GM10847 (cell line): ENCODE measurements around the gene PYGO2.

Experiments used
- POLR2A ChIP-seq: IDR thresholded peaks from 2 replicates; pipeline ENCODE4 v1.6.1; 2011; ENCODE audit not compliant: insufficient read length; ENCODE audit errors: extremely low read depth

Gene PYGO2

GRCh38 chr1:154945962-154946850 lies 15.4 kb downstream of the PYGO2 start:
- TF ChIP-seq POLR2A = no peak

GRCh38 chr1:154945160-154945961 lies 16.2 kb downstream of the PYGO2 start:
- TF ChIP-seq POLR2A = no peak

- TF ChIP-seq POLR2A = no peak
These were observed 17.0 kb downstream of the PYGO2 start for GRCh38 chr1:154944401-154945159.

DNA sequence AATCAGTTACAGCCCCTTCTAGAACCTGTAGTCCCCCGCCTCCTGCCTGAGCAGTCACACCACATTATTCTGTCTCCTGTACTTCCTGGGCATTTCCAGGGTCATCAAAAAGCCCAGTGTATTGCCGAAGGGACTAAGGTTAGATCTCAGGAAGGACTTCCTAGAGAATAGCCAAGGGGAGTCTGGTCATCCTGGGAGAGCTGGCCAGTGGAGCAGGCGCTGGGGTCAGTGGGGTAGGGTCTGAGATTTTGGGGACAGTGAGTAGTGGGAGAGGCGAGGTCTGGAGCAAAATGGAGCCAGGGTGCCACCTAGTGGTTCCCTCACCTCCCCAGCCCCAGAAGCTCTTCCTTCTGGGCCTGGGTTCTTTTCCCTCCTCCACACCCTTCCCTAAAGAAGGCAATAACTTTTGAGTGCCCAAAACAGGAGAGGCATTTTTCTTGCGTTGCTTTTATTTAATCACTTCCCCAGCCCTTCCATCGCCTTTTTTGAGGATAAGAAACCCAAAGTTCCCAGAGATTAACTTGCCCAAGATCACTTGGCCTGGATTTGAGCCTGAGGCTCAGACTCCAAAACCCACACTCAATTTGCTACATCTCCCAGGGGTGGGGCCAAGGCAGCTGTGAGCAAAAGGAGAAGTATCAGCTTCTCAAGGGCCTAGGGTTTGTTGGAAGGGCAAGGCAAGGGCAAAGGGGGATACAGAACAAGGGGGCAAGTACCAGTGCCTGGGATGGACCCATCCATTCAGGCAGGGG lies 17.8 kb downstream of the PYGO2 start:
- TF ChIP-seq POLR2A = no peak

- no peak for TF ChIP-seq POLR2A
These were observed 20.1 kb downstream of the PYGO2 start for GRCh38 chr1:154941333-154942013.

- no peak for TF ChIP-seq POLR2A
These were observed 20.9 kb downstream of the PYGO2 start for GRCh38 chr1:154940651-154941194.

- TF ChIP-seq POLR2A = no peak
These were observed 21.4 kb downstream of the PYGO2 start for GRCh38 chr1:154940213-154940560.

DNA sequence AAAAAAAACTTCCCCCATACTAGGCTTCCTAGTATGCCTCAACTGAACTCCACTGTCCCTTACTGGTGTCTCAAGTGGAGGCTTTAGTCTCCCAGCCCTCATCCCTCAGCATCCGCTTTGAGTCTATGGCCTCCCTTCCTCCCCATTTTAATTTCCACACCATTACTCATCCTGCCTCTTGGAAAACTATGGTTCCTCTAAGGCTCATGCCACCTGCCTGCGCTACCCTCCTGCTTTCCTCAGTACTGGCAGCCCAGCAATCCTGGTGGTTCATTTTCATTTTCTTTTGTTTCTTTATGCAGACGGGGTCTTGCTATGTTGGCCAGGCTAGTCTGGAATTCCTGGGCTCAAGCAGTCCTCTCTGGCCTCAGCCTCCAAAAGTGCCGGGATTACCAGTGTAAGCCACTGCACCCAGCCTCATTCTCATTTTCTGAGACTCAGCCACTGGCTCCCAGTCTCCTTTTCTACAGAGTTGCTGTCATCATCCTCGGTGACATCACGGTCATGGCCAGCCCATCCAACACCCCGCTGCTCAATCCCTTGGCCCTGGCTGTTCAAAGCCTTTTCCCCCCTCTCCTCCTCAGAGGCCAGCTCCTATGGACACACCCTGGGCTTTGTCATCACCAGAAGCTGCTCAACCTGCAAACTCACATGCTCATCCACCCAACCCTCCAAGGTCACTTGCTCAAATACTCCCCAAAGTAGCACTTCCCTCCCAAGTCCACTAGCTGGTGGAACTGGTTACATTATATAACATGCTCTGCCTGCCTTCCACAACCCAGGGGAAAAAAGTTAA lies 22.8 kb downstream of the PYGO2 start:
- no peak for TF ChIP-seq POLR2A

GRCh38 chr1:154937988-154938386 lies 23.6 kb downstream of the PYGO2 start:
- TF ChIP-seq POLR2A = no peak

- TF ChIP-seq POLR2A = no peak
These were observed 24.2 kb downstream of the PYGO2 start for GRCh38 chr1:154937085-154937987.

- peak; percentile 81 for TF ChIP-seq POLR2A
These were observed 25.0 kb downstream of the PYGO2 start, which contains the start of gene PMVK for GRCh38 chr1:154936555-154937084. Gene PMVK, minus strand, starts transcription at chr1:154936719. Its CDS starts 34 bp downstream, at chr1:154936685.
